Prostate gland (tissue), 2 donors: Measurements from ENCODE around the gene SPHKAP. TPM values are rescaled to one million over a fixed set of nuclear protein-coding genes. Genes with fewer than 3 reads are reported as not detected.

Experiments used
- DNase-seq: peaks from one replicate; pipeline ENCODE4 v3.0.0-alpha.2; 2019; ENCODE audit warnings: low spot score
- H3K27ac ChIP-seq, 2 donors: fragments of 200-600 bp; sonication (generic); 2 replicates each; pipeline ENCODE4 v1.5.1; 2017 to 2019
- H3K27me3 ChIP-seq: fragments of 200-600 bp; sonication (generic); replicated peaks from 2 replicates; pipeline ENCODE4 v1.5.1; 2019; ENCODE audit not compliant: insufficient read depth
- H3K36me3 ChIP-seq, 2 donors: fragments of 200-600 bp; sonication (generic); 1 replicate in 1 of 2; 2 replicates in 1 of 2; pipeline versions ENCODE4 v1.5.1 to v1.8.1; 2017 to 2019
- H3K4me1 ChIP-seq: fragments of 200-600 bp; sonication (generic); replicated peaks from 2 replicates; pipeline ENCODE4 v1.5.1; 2019
- H3K4me3 ChIP-seq, 2 donors: fragments of 200-600 bp; sonication (generic); 2 replicates each; pipeline ENCODE4 v1.5.1; 2017 to 2019
- H3K9me3 ChIP-seq: fragments of 200-600 bp; sonication (generic); 2 replicates; pipeline ENCODE4 v1.5.1; 2017
- POLR2A ChIP-seq: fragments of 450-650 bp; IDR thresholded peaks from one replicate; pipeline ENCODE4 v1.6.1; 2016; ENCODE audit warnings: antibody characterized with exemption, mild to moderate bottlenecking
- POLR2AphosphoS5 ChIP-seq: sonication (generic); formaldehyde crosslinking; IDR thresholded peaks from one replicate; pipeline ENCODE4 v1.6.1; 2017; ENCODE audit warnings: antibody characterized with exemption
- WGBS: methylation state at CpG from one replicate; pipeline ENCODE4 v1.1.5; 2018; 5-methylcytosine and 5-hydroxymethylcytosine counted together
- intact Hi-C: fragments of 100-400 bp; cut with DNase I; formaldehyde crosslinking; loops from one replicate; pipeline ENCODE4 v1.14.2; 2022
- total RNA-seq, 2 donors: library from RNA; depleted of rRNA; stranded (reverse); fragments of >200 nt; gene quantifications; one replicate each; pipeline ENCODE4 v1.1.0, GENCODE V29; 2016
- TF ChIP-seq, protein P1 (sequence below), 4 experiments: fragments of 200-600 bp in 2 of 4; fragments of 450-650 bp in 2 of 4; sonication (generic) in 2 of 4; IDR thresholded peaks; 1 replicate in 3 of 4; 2 replicates in 1 of 4; pipeline ENCODE4 v1.5.1; 2016 to 2019; ENCODE audit warnings: antibody characterized with exemption in 4 of 4, mild to moderate bottlenecking in 2 of 4, moderate library complexity in 2 of 4

SPHKAP gene
- total RNA-seq, 2 donors from 2014 or later, result 0.09 to 0.57 TPM

DNA sequence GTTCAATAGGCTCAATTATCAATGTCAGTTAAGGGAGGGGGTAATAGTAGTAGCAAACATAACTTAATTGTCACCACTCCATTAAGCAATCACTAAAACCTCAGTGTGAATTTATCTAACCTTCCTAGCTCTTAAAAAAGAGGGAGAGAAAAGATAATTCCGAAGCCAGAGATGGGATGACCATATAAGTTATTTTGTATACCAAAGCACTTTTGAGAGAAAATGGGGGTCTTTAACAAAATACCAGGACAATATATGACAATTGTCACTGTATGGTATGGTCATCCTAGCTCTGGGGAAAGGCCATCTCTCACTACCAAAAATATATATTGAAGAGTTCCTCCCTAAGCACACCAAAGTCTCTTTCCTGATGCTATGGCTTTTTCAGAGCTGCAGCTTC is 55.1 kb downstream of the SPHKAP start:
- Histone ChIP-seq H3K27ac (no peak overlapping the region), H3K36me3 (no peaks in the 10 kb centered on the region), H3K4me1 (no peaks in the 10 kb centered on the region), H3K4me3 (no peak overlapping the region), H3K27me3 (no peaks in the 10 kb centered on the region), H3K9me3 (no peaks in the 10 kb centered on the region)
- TF ChIP-seq, protein P1, sequence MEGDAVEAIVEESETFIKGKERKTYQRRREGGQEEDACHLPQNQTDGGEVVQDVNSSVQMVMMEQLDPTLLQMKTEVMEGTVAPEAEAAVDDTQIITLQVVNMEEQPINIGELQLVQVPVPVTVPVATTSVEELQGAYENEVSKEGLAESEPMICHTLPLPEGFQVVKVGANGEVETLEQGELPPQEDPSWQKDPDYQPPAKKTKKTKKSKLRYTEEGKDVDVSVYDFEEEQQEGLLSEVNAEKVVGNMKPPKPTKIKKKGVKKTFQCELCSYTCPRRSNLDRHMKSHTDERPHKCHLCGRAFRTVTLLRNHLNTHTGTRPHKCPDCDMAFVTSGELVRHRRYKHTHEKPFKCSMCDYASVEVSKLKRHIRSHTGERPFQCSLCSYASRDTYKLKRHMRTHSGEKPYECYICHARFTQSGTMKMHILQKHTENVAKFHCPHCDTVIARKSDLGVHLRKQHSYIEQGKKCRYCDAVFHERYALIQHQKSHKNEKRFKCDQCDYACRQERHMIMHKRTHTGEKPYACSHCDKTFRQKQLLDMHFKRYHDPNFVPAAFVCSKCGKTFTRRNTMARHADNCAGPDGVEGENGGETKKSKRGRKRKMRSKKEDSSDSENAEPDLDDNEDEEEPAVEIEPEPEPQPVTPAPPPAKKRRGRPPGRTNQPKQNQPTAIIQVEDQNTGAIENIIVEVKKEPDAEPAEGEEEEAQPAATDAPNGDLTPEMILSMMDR (IDR thresholded peaks at IDR 0.05), result no peak
- no peak for DNase-seq
- 49% methylated on average over 1 of the region's 1 CpG for WGBS
- intact Hi-C loops, result no loop called here

DNA sequence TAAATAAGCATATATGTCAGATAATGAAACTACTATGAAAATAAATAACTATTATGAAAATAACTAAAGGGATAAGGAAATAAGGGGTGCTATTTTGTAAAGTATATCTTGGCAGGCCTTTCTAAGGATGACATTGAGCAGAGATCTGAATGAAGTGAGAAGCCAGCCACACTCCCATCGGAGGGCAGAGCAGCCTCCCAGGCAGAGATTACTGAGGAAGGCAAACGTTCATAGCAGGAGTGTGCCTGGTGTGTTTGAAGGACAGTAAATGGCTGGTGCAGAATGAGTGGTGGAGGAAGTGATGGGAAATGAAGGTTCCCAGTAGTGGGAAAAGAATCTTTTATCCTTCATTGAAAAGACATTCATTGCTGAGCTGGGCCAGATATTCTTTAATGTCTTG is 62.5 kb downstream of the SPHKAP start:
- Histone ChIP-seq H3K36me3 (no peaks in the 10 kb centered on the region), H3K27me3 (no peaks in the 10 kb centered on the region), H3K9me3 (no peaks in the 10 kb centered on the region), H3K4me3 (no peak overlapping the region), H3K27ac (no peak overlapping the region), H3K4me1 (no peaks in the 10 kb centered on the region)
- DNase-seq, result no peak
- 37% methylated on average over 2 of the region's 2 CpGs for WGBS
- TF ChIP-seq POLR2A (no peak), POLR2AphosphoS5 (no peak)
- TF ChIP-seq, protein P1 (IDR thresholded peaks at IDR 0.05), result no peak
- intact Hi-C loops, result no loop called here

DNA sequence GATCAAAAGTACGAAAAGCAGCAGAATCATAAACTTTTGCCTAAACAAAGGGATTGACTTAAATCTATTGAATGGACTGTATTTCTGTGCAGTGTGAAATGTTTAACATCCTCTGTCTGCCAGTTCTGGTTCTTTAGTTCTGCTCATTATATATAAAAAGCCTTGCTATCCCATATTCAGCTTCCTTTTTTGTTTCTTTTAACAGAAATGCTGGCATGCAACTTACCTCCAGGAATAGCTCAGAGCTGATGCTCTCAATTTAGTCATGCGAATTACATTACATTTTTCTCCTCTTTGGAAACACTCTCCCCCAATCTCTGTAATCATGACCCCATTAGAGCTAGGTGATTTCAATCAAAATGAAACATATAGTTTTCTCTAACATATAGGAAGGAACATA is 73.6 kb downstream of the SPHKAP start:
- no peaks in the 10 kb centered on the region for H3K4me1 ChIP-seq
- no peak overlapping the region for H3K4me3 ChIP-seq
- DNase-seq, result no peak
- no peak overlapping the region for H3K27ac ChIP-seq
- intact Hi-C loops, result no loop called here
- H3K27me3 ChIP-seq, result no peaks in the 10 kb centered on the region
- no peaks in the 10 kb centered on the region for H3K36me3 ChIP-seq
- TF ChIP-seq POLR2A (no peak), POLR2AphosphoS5 (no peak)
- TF ChIP-seq, protein P1 (IDR thresholded peaks at IDR 0.05), result no peak
- 42% methylated on average over 2 of the region's 2 CpGs for WGBS
- H3K9me3 ChIP-seq, result no peaks in the 10 kb centered on the region

DNA sequence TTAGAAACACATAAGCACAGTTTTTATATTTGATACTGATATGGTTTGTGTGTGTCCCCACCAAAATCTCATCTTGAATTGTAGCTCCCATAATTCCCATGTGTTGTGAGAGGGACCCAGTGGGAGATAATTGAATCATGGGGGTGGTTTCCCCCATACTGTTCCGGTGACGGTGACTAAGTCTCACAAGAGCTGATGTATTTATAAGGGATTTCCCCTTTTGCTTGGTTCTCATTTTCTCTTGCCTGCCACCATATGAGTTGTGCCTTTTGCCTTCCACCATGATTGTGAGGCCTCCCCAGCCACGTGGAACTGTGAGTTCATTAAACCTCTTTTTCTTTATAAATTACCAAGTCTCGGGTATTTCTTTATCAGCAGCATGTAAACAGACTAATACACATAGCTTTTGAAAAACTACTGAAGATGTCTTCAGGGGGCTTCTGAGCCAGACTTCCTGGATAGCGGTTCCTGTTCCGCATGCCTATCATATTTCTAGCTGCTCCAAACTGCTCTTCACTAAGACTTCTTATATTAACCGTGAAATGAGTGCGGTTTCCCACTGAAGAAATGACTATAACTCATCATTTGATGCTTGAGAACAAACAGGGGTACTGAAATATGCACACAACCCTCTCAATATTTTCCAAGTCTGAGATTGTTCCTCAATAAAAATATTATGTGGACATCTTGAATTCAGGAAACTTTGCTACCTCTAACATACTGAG is 75.8 kb downstream of the SPHKAP start:
- intact Hi-C loops, result no loop called here
- Histone ChIP-seq H3K36me3 (no peaks in the 10 kb centered on the region), H3K4me3 (no peak overlapping the region), H3K27me3 (no peaks in the 10 kb centered on the region), H3K4me1 (no peaks in the 10 kb centered on the region), H3K27ac (no peak overlapping the region), H3K9me3 (no peaks in the 10 kb centered on the region)
- 89% methylated on average over 8 of the region's 8 CpGs for WGBS
- DNase-seq, result no peak
- TF ChIP-seq, protein P1 (IDR thresholded peaks at IDR 0.05), result no peak
- no peak for TF ChIP-seq POLR2A
- TF ChIP-seq POLR2AphosphoS5, result no peak

DNA sequence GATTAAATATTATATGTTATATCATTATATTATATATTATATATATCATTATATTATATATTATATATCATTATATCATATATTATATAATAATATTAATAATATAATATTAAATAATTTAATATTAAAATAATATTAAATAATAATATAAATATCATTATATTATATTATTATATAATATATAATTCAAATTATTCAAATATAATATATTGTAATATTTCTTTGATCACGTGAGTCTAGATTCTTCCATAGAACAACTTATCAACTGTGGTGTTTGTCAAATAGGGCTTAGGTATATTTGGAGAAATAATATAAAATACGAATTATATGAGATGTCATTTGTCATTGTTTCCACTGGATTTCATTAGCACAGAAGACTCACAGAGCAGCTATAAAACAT is 77.3 kb downstream of the SPHKAP start:
- WGBS, result 90% methylated on average over 2 of the region's 2 CpGs
- intact Hi-C loops, result no loop called here
- Histone ChIP-seq H3K27ac (no peak overlapping the region), H3K4me1 (no peaks in the 10 kb centered on the region), H3K9me3 (no peaks in the 10 kb centered on the region), H3K4me3 (no peak overlapping the region), H3K36me3 (no peaks in the 10 kb centered on the region), H3K27me3 (no peaks in the 10 kb centered on the region)
- DNase-seq, result no peak
- TF ChIP-seq POLR2AphosphoS5 (no peak), POLR2A (no peak)
- TF ChIP-seq, protein P1 (IDR thresholded peaks at IDR 0.05), result no peak
